ENCODE results near the gene KMT2A. TPM values are rescaled to one million over a fixed set of nuclear protein-coding genes. Genes with fewer than 3 reads are reported as not detected.

The KMT2A gene
- total RNA-seq, 1 donor from 2014 or later = 63.6 TPM

GRCh38 chr11:118406599-118407166 is 29.6 kb upstream of the KMT2A start:
- no peaks in the 10 kb centered on the region for H3K9me3 ChIP-seq (ENCODE audit: low read depth)
- peaks cover 65% of the 10 kb centered on the region for H3K79me2 ChIP-seq (ENCODE audit: low read depth)
- H3F3A ChIP-seq (ENCODE audit: low read depth) = peaks cover 4% of the 10 kb centered on the region
- H3K4me3 Mint-ChIP-seq = no peak overlapping the region
- no peaks in the 10 kb centered on the region for H3K9me3 Mint-ChIP-seq
- no peak overlapping the region for H3K27ac ChIP-seq
- no peaks in the 10 kb centered on the region for H3K27me3 ChIP-seq
- peaks cover 28% of the 10 kb centered on the region for H4K20me1 ChIP-seq (ENCODE audit: low read depth)
- H3K36me3 ChIP-seq = no peaks in the 10 kb centered on the region
- H3K4me1 ChIP-seq = no peaks in the 10 kb centered on the region
- no peak overlapping the region for H2AFZ ChIP-seq (replicated peaks)
- peak overlapping the region; percentile 68 for H3K27ac Mint-ChIP-seq
- peaks cover 16% of the 10 kb centered on the region for H3K4me1 Mint-ChIP-seq
- H3K4me2 ChIP-seq = no peak overlapping the region
- H3K9ac ChIP-seq = no peak overlapping the region
- TF ChIP-seq EZH2 (IDR thresholded peaks at IDR 0.05) = no peak
- no peak for TF ChIP-seq EZH2phosphoT487 (IDR thresholded peaks at IDR 0.05)
- TF ChIP-seq, protein P1, sequence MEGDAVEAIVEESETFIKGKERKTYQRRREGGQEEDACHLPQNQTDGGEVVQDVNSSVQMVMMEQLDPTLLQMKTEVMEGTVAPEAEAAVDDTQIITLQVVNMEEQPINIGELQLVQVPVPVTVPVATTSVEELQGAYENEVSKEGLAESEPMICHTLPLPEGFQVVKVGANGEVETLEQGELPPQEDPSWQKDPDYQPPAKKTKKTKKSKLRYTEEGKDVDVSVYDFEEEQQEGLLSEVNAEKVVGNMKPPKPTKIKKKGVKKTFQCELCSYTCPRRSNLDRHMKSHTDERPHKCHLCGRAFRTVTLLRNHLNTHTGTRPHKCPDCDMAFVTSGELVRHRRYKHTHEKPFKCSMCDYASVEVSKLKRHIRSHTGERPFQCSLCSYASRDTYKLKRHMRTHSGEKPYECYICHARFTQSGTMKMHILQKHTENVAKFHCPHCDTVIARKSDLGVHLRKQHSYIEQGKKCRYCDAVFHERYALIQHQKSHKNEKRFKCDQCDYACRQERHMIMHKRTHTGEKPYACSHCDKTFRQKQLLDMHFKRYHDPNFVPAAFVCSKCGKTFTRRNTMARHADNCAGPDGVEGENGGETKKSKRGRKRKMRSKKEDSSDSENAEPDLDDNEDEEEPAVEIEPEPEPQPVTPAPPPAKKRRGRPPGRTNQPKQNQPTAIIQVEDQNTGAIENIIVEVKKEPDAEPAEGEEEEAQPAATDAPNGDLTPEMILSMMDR (IDR thresholded peaks at IDR 0.05) = no peak
- H3K36me3 Mint-ChIP-seq = peaks cover 5% of the 10 kb centered on the region
- no peak for DNase-seq (ENCODE audit: low spot score)
- no peak overlapping the region for H3K4me3 ChIP-seq
- peaks cover 2% of the 10 kb centered on the region for H3K27me3 Mint-ChIP-seq (ENCODE audit: insufficient read depth, low read depth)

DNA sequence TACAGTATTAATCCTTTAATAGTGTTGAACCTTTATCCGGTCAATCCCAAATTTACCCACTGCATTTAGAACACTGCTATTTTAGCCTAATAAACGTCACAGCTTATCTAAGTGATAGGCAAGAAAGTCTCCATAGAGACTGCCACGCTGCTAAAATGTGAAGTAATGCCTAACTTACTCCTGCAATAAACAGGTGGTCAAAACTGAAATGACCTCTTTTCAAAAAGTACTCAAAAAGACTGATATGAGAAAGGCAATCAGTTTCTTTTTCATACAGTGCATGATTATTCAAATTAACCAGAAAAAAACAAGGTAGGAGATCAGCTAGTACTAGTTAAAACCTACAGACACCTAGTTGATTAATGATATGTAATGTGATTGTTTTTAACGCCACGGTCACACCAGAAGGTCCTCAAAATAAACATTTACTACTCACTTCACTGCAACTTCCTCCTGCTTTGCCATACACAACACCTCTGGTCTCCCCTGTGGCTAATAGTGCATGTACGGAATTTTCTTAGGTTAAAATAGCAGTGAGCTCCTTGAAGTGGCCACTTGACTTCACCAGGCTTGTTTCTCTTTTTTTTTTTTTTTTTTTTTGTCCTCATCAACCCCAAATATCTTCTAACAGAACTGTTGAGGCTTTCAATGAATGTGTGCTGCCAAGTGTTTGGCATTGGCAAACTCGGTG is 26.1 kb upstream of the KMT2A start:
- H3K4me3 Mint-ChIP-seq = no peak overlapping the region
- H2AFZ ChIP-seq (replicated peaks) = no peak overlapping the region
- no peak overlapping the region for H3K4me3 ChIP-seq
- H3K4me1 Mint-ChIP-seq = peaks cover 3% of the 10 kb centered on the region
- TF ChIP-seq, protein P1 (IDR thresholded peaks at IDR 0.05) = no peak
- TF ChIP-seq EZH2 (IDR thresholded peaks at IDR 0.05) (no peak), EZH2phosphoT487 (IDR thresholded peaks at IDR 0.05) (no peak)
- peaks cover 2% of the 10 kb centered on the region for H3K27me3 Mint-ChIP-seq (ENCODE audit: insufficient read depth, low read depth)
- H3K79me2 ChIP-seq (ENCODE audit: low read depth) = peaks cover 30% of the 10 kb centered on the region
- no peak overlapping the region for H3K27ac ChIP-seq
- no peak overlapping the region for H3K27ac Mint-ChIP-seq
- no peaks in the 10 kb centered on the region for H3K4me1 ChIP-seq
- no peaks in the 10 kb centered on the region for H3K27me3 ChIP-seq
- DNase-seq (ENCODE audit: low spot score) = no peak
- H4K20me1 ChIP-seq (ENCODE audit: low read depth) = no peaks in the 10 kb centered on the region
- H3K36me3 Mint-ChIP-seq = peaks cover 5% of the 10 kb centered on the region
- peaks cover 1% of the 10 kb centered on the region for H3F3A ChIP-seq (ENCODE audit: low read depth)
- H3K9me3 Mint-ChIP-seq = no peaks in the 10 kb centered on the region
- H3K4me2 ChIP-seq = no peak overlapping the region
- H3K36me3 ChIP-seq = no peaks in the 10 kb centered on the region
- H3K9me3 ChIP-seq (ENCODE audit: low read depth) = no peaks in the 10 kb centered on the region
- no peak overlapping the region for H3K9ac ChIP-seq

GRCh38 chr11:118411530-118411929 is 24.8 kb upstream of the KMT2A start:
- Histone ChIP-seq H3K4me1 (no peaks in the 10 kb centered on the region), H3K4me3 (no peak overlapping the region), H2AFZ (replicated peaks) (no peak overlapping the region), H3K4me2 (no peak overlapping the region), H4K20me1 (ENCODE audit: low read depth) (no peaks in the 10 kb centered on the region), H3F3A (ENCODE audit: low read depth) (peaks cover 8% of the 10 kb centered on the region), H3K9ac (no peak overlapping the region), H3K27me3 (no peaks in the 10 kb centered on the region), H3K9me3 (ENCODE audit: low read depth) (no peaks in the 10 kb centered on the region), H3K79me2 (ENCODE audit: low read depth) (peaks cover 16% of the 10 kb centered on the region), H3K27ac (no peak overlapping the region), H3K36me3 (no peaks in the 10 kb centered on the region)
- Mint-ChIP-seq H3K4me3 (no peak overlapping the region), H3K27me3 (ENCODE audit: insufficient read depth, low read depth) (peaks cover 2% of the 10 kb centered on the region), H3K4me1 (no peaks in the 10 kb centered on the region), H3K27ac (no peak overlapping the region), H3K9me3 (no peaks in the 10 kb centered on the region), H3K36me3 (peaks cover 5% of the 10 kb centered on the region)
- TF ChIP-seq EZH2phosphoT487 (IDR thresholded peaks at IDR 0.05) = no peak
- no peak for TF ChIP-seq EZH2 (IDR thresholded peaks at IDR 0.05)
- TF ChIP-seq, protein P1 (IDR thresholded peaks at IDR 0.05) = no peak
- DNase-seq (ENCODE audit: low spot score) = no peak
